ENCODE results near the gene WRAP73. TPM values are rescaled to one million over a fixed set of nuclear protein-coding genes. Genes with fewer than 3 reads are reported as not detected.

WRAP73 gene
- total RNA-seq, 4 donors from 2014 or later, result 12.9 to 25.9 (median 15.7) TPM

GRCh38 chr1:3645247-3645646 lies 4.7 kb downstream of the WRAP73 start:
- Histone ChIP-seq H3K27me3 (no peaks in the 10 kb centered on the region), H3K4me1 (peaks cover 8 to 18% (median 17%) of the 10 kb centered on the region in 4 donors), H3K36me3 (peaks cover 26 to 70% (median 51%) of the 10 kb centered on the region in 4 donors), H3K27ac (replicated peaks in 1 of 4) (no peak overlapping the region), H3K9me3 (no peaks in the 10 kb centered on the region), H3K4me3 (no peak overlapping the region)
- no peak for TF ChIP-seq POLR2AphosphoS5 (IDR thresholded peaks at IDR 0.05)
- TF ChIP-seq POLR2A (IDR thresholded peaks at IDR 0.05; ENCODE audit: low read depth), result no peak
- no peak for TF ChIP-seq EP300 (IDR thresholded peaks at IDR 0.05)
- TF ChIP-seq CTCF (IDR thresholded peaks at IDR 0.05), result no peak
- intact Hi-C loops (cut with DNase I), result no loop called here
- no peak for DNase-seq (ENCODE audit: extremely low spot score)
- WGBS, result 88% methylated on average over 40 of the region's 43 CpGs

- no peak for DNase-seq (ENCODE audit: extremely low spot score)
- H3K36me3 ChIP-seq, result peaks cover 30 to 79% (median 60%) of the 10 kb centered on the region in 4 donors
- no peak overlapping the region for H3K4me3 ChIP-seq
- H3K27me3 ChIP-seq, result no peaks in the 10 kb centered on the region
- peaks cover 5 to 11% (median 10%) of the 10 kb centered on the region in 4 donors for H3K4me1 ChIP-seq
- no peaks in the 10 kb centered on the region for H3K9me3 ChIP-seq
- no peak overlapping the region for H3K27ac ChIP-seq (replicated peaks in 1 of 4)
- TF ChIP-seq EP300 (IDR thresholded peaks at IDR 0.05), result no peak
- intact Hi-C loops (cut with DNase I), result no loop called here
- WGBS, result 97% methylated on average over 14 of the region's 25 CpGs
These were observed 5.6 kb downstream of the WRAP73 start for GRCh38 chr1:3644273-3644672.

- intact Hi-C loops (cut with DNase I), result no loop called here
- TF ChIP-seq CTCF (IDR thresholded peaks at IDR 0.05), result no peak
- TF ChIP-seq POLR2A (IDR thresholded peaks at IDR 0.05; ENCODE audit: low read depth), result no peak
- TF ChIP-seq EP300 (IDR thresholded peaks at IDR 0.05), result no peak
- TF ChIP-seq POLR2AphosphoS5 (IDR thresholded peaks at IDR 0.05), result no peak
- Histone ChIP-seq H3K4me1 (no peaks in the 10 kb centered on the region), H3K36me3 (peaks cover 35 to 91% (median 72%) of the 10 kb centered on the region in 4 donors), H3K4me3 (no peak overlapping the region), H3K27ac (replicated peaks in 1 of 4) (no peak overlapping the region), H3K9me3 (no peaks in the 10 kb centered on the region), H3K27me3 (no peaks in the 10 kb centered on the region)
- WGBS, result 88% methylated on average over 27 of the region's 43 CpGs
- no peak for DNase-seq (ENCODE audit: extremely low spot score)
These were observed 6.8 kb downstream of the WRAP73 start for GRCh38 chr1:3642919-3643675.

GRCh38 chr1:3641816-3642215 lies 8.1 kb downstream of the WRAP73 start:
- no peak overlapping the region for H3K27ac ChIP-seq (replicated peaks in 1 of 4)
- intact Hi-C loops (cut with DNase I), result no loop called here
- no peak overlapping the region for H3K4me3 ChIP-seq
- H3K4me1 ChIP-seq, result no peaks in the 10 kb centered on the region
- H3K36me3 ChIP-seq, result peaks cover 44 to 92% (median 78%) of the 10 kb centered on the region in 4 donors
- DNase-seq (ENCODE audit: extremely low spot score), result no peak
- TF ChIP-seq POLR2AphosphoS5 (IDR thresholded peaks at IDR 0.05) (no peak), CTCF (IDR thresholded peaks at IDR 0.05) (no peak), EP300 (IDR thresholded peaks at IDR 0.05) (no peak), POLR2A (IDR thresholded peaks at IDR 0.05; ENCODE audit: low read depth) (no peak)
- WGBS, result 98% methylated on average over 11 of the region's 11 CpGs
- no peaks in the 10 kb centered on the region for H3K27me3 ChIP-seq
- H3K9me3 ChIP-seq, result no peaks in the 10 kb centered on the region

- DNase-seq (ENCODE audit: extremely low spot score), result no peak
- intact Hi-C loops (cut with DNase I), result no loop called here
- H3K9me3 ChIP-seq, result no peaks in the 10 kb centered on the region
- whole genome bisulfite sequencing, result 87% methylated on average over 25 of the region's 26 CpGs
- H3K27ac ChIP-seq (replicated peaks in 1 of 4), result no peak overlapping the region
- no peaks in the 10 kb centered on the region for H3K27me3 ChIP-seq
- H3K36me3 ChIP-seq, result peaks cover 43 to 92% (median 78%) of the 10 kb centered on the region in 4 donors
- no peaks in the 10 kb centered on the region for H3K4me1 ChIP-seq
- TF ChIP-seq POLR2A (IDR thresholded peaks at IDR 0.05; ENCODE audit: low read depth) (no peak), EP300 (IDR thresholded peaks at IDR 0.05) (no peak), POLR2AphosphoS5 (IDR thresholded peaks at IDR 0.05) (no peak), CTCF (IDR thresholded peaks at IDR 0.05) (no peak)
- H3K4me3 ChIP-seq, result no peak overlapping the region
These were observed 8.7 kb downstream of the WRAP73 start for GRCh38 chr1:3641046-3641760.
